ENCODE data around the gene PON2. TPM values are rescaled to one million over a fixed set of nuclear protein-coding genes. Genes with fewer than 3 reads are reported as not detected.
"Not testable (repeated sequence)": the region's sequence is repeated elsewhere in the genome, so short reads cannot be mapped to it uniquely, and the experiment has no call there.

The PON2 gene
- total and polyA plus RNA-seq, 2 experiments from 2014 or later, result 76.9 to 94.2 TPM

- DNase-seq (ENCODE audit: low read depth in 1 of 2, low spot score in 1 of 2), result no peak
- Histone ChIP-seq H3K4me1 (ENCODE audit: low read depth) (no peaks in the 10 kb centered on the region), H3K9me3 (ENCODE audit: low read depth) (no peaks in the 10 kb centered on the region), H3K27ac (no peak overlapping the region), H3K27me3 (no peaks in the 10 kb centered on the region), H3K36me3 (no peaks in the 10 kb centered on the region), H3K4me3 (no peak overlapping the region)
- no peak for TF ChIP-seq CTCF (IDR thresholded peaks at IDR 0.05; ENCODE audit: low read depth, low read length)
These were observed 36.2 kb upstream of the PON2 start for GRCh38 chr7:95471071-95471470.

- H3K36me3 ChIP-seq, result no peaks in the 10 kb centered on the region
- H3K9me3 ChIP-seq (ENCODE audit: low read depth), result no peaks in the 10 kb centered on the region
- H3K4me3 ChIP-seq, result no peak overlapping the region
- H3K4me1 ChIP-seq (ENCODE audit: low read depth), result no peaks in the 10 kb centered on the region
- no peak overlapping the region for H3K27ac ChIP-seq
- no peaks in the 10 kb centered on the region for H3K27me3 ChIP-seq
- TF ChIP-seq CTCF (IDR thresholded peaks at IDR 0.05; ENCODE audit: low read depth, low read length), result no peak
- DNase-seq (ENCODE audit: low read depth in 1 of 2, low spot score in 1 of 2), result peak in 1 of 2 donors; percentile 83
These were observed 35.6 kb upstream of the PON2 start for GRCh38 chr7:95470452-95470851.

- Histone ChIP-seq H3K4me3 (no peak overlapping the region), H3K4me1 (ENCODE audit: low read depth) (no peaks in the 10 kb centered on the region), H3K36me3 (no peaks in the 10 kb centered on the region), H3K27me3 (no peaks in the 10 kb centered on the region), H3K9me3 (ENCODE audit: low read depth) (no peaks in the 10 kb centered on the region), H3K27ac (no peak overlapping the region)
- no peak for TF ChIP-seq CTCF (IDR thresholded peaks at IDR 0.05; ENCODE audit: low read depth, low read length)
- DNase-seq (ENCODE audit: low read depth in 1 of 2, low spot score in 1 of 2), result no peak
These were observed 35.0 kb upstream of the PON2 start for GRCh38 chr7:95469848-95470247.

GRCh38 chr7:95469187-95469586, 34.4 kb upstream of the PON2 start:
- no peaks in the 10 kb centered on the region for H3K36me3 ChIP-seq
- no peak for TF ChIP-seq CTCF (IDR thresholded peaks at IDR 0.05; ENCODE audit: low read depth, low read length)
- no peak for DNase-seq (ENCODE audit: low read depth in 1 of 2, low spot score in 1 of 2)
- H3K9me3 ChIP-seq (ENCODE audit: low read depth), result no peaks in the 10 kb centered on the region
- no peak overlapping the region for H3K4me3 ChIP-seq
- no peaks in the 10 kb centered on the region for H3K27me3 ChIP-seq
- no peaks in the 10 kb centered on the region for H3K4me1 ChIP-seq (ENCODE audit: low read depth)
- H3K27ac ChIP-seq, result no peak overlapping the region

GRCh38 chr7:95467912-95468607, 33.2 kb upstream of the PON2 start:
- no peak for DNase-seq (ENCODE audit: low read depth in 1 of 2, low spot score in 1 of 2)
- TF ChIP-seq CTCF (IDR thresholded peaks at IDR 0.05; ENCODE audit: low read depth, low read length), result no peak
- Histone ChIP-seq H3K4me1 (ENCODE audit: low read depth) (no peaks in the 10 kb centered on the region), H3K27ac (no peak overlapping the region), H3K36me3 (no peaks in the 10 kb centered on the region), H3K9me3 (ENCODE audit: low read depth) (no peaks in the 10 kb centered on the region), H3K4me3 (no peak overlapping the region), H3K27me3 (no peaks in the 10 kb centered on the region)

- H3K27me3 ChIP-seq; H3K4me1 ChIP-seq (ENCODE audit: low read depth); H3K9me3 ChIP-seq (ENCODE audit: low read depth); H3K36me3 ChIP-seq; H3K27ac ChIP-seq; H3K4me3 ChIP-seq; DNase-seq (ENCODE audit: low read depth in 1 of 2, low spot score in 1 of 2): not testable (repeated sequence)
These were observed 25.8 kb upstream of the PON2 start for GRCh38 chr7:95460653-95461052.

Data from cardiac muscle cell (in vitro differentiated cells and primary cell).